CD4-positive, alpha-beta T cell treated with Interleukin-4 for 1 hour (primary cell): ENCODE measurements around the gene ANKRA2.
"Not testable (repeated sequence)": the region's sequence is repeated elsewhere in the genome, so short reads cannot be mapped to it uniquely, and the experiment has no call there.

Experiments used
- DNase-seq, 2 donors: peaks; one replicate each; pipeline ENCODE4 v3.0.0-alpha.2; 2020 to 2022

ANKRA2 gene

DNA sequence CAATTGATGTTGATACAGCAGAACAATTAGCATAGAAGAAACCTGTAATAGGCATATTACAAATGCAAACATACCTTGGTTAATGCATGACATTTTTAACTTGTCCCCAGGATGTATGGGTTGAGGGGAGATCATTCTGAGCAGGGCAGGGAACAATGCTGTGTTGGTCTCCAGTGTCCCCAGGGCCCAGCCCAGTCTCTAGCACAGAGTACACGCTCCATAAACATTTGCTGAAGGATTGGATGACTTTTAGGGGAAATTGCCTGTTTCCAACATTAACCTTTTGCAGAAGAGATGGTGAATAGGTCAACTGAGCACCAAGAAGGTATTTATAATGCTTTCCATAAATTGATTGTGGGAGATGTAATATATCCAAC, 20.0 kb downstream of the ANKRA2 start:
- DNase-seq = no peak

GRCh38 chr5:73544429-73545402, 20.7 kb downstream of the ANKRA2 start:
- no peak for DNase-seq

DNA sequence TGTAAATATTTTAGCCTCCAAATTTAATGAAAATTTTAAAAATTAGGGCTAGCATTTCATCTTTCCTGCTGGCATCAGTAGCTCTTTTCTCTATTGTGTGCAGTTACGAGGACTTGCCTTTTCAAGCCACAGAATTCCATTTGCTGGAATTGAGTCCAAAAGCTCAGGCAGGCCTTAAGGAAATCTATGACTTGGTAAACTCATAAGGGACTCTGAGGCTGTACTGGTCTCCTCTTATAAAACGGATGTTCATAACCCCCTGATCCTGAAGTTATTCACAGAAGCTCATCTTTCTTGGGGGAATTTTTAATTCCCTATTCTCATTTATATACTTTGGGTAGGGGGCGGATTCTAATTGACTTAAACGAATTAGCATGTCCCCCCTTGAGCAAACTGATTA, 23.4 kb downstream of the ANKRA2 start:
- no peak for DNase-seq

- DNase-seq = no peak
Measured at GRCh38 chr5:73540192-73540591, 25.2 kb downstream of the ANKRA2 start.

- no peak for DNase-seq
Measured at GRCh38 chr5:73539730-73540129, 25.7 kb downstream of the ANKRA2 start.

DNA sequence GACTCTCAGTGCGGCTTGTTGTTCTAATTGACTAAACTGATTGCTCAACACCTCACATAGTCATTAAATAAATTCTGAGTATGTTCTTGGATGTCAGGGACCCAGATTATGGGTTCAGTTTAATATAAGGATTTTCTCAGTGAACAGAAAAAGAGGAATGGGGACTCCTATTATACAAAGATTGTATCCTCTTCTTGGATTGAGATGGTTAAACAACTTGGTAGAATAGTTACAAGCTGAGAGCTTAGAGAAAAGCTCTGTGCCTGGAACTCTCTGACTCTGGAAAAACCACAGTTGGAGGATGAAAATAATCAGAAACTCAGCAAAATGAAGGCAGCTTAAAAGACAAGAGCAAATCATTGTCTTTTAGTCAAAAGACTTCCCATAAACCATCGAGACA, 30.5 kb downstream of the ANKRA2 start:
- DNase-seq = no peak

- no peak for DNase-seq
Measured at GRCh38 chr5:73534011-73534644, 31.3 kb downstream of the ANKRA2 start.

- no peak for DNase-seq
Measured at GRCh38 chr5:73532195-73532594, 33.2 kb downstream of the ANKRA2 start.

- no peak for DNase-seq
Measured at GRCh38 chr5:73531356-73531755, 34.1 kb downstream of the ANKRA2 start.

GRCh38 chr5:73529081-73529480, 36.4 kb downstream of the ANKRA2 start:
- no peak for DNase-seq

GRCh38 chr5:73528248-73528647, 37.2 kb downstream of the ANKRA2 start:
- DNase-seq = no peak

DNA sequence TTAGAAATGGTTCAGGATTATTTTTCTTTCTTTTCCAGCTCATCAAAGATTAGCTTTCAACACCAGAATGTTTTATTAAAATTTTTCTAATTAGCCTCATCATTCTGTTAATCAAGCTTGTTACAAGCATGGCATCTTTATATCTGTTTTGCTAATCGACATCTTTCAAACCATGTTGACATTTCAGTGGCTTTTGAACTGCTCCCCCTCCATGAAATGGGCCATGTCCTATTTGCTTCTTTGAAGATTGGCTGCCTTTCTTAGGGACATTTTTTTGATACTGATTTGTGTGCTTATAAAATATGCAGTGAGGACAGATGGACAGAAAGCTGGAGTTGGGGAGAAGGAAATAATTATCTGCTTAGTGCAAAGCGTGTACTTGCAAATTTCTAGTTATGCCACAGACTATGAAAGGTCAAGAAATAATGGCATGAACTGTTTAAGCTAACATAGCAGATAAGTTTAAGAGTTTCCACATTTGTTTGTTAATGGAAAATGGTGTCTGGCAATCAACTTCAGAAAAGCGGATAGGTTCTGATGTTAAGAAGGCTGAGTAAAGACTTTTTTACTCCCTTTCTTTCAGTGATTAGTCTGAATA, 39.7 kb downstream of the ANKRA2 start:
- no peak for DNase-seq

- no peak for DNase-seq
Measured at GRCh38 chr5:73523861-73524260, 41.6 kb downstream of the ANKRA2 start.

GRCh38 chr5:73522989-73523388, 42.5 kb downstream of the ANKRA2 start:
- DNase-seq = no peak

GRCh38 chr5:73519531-73520283, 45.7 kb downstream of the ANKRA2 start:
- peak; percentile 80 to 84 for DNase-seq

DNA sequence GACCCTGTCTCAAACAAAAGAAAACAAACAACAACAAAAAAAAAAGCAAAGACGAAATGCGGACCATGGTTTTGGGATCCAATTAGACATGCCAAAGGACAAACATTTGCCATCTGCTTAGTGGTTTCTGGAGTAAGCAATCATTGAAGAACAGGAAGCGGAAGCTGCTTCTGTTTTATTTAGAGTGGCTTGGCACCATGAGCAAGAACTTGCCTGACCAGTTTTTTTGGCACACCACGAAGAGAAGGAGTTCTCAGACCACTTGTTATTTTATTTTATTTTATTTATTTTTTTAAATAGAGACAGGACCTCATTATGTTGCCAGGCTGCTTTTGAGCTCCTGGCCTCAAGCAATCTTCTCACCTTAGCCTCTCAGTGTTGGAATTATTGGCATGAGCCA, 50.2 kb downstream of the ANKRA2 start:
- DNase-seq = no peak

- no peak for DNase-seq
Measured at GRCh38 chr5:73514418-73514817, 51.0 kb downstream of the ANKRA2 start.

DNA sequence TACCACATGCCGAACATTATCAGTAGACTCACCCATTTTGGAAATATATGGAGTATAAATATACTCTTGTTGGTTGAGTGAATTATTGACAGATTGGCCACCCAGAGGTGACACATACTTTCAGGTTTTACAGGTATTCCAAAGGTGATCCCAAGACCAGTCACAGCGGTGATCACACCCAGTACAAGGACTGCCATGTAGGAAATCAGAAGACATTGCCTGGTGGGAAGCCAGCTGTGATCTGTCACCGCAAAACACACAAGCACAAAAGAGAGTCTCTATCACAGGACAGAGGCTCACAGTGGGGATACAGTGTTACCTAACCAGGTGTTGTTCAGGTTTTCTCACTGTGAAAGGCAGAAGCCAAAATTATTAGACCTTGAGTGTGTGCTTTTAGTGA, 51.4 kb downstream of the ANKRA2 start:
- no peak for DNase-seq

GRCh38 chr5:73508521-73508920, 56.9 kb downstream of the ANKRA2 start:
- not testable (repeated sequence) for DNase-seq

GRCh38 chr5:73507062-73507461, 58.4 kb downstream of the ANKRA2 start:
- no peak for DNase-seq

- no peak for DNase-seq
Measured at GRCh38 chr5:73506459-73506955, 58.9 kb downstream of the ANKRA2 start.
